ENCODE results near the gene RXRA. TPM values are rescaled to one million over a fixed set of nuclear protein-coding genes. Genes with fewer than 3 reads are reported as not detected.
A peak's percentile ranks its signal among the peaks of the same experiment; 100 is the strongest.

Gene RXRA
- total RNA-seq, 1 donor from 2014 or later: 89.0 TPM

DNA sequence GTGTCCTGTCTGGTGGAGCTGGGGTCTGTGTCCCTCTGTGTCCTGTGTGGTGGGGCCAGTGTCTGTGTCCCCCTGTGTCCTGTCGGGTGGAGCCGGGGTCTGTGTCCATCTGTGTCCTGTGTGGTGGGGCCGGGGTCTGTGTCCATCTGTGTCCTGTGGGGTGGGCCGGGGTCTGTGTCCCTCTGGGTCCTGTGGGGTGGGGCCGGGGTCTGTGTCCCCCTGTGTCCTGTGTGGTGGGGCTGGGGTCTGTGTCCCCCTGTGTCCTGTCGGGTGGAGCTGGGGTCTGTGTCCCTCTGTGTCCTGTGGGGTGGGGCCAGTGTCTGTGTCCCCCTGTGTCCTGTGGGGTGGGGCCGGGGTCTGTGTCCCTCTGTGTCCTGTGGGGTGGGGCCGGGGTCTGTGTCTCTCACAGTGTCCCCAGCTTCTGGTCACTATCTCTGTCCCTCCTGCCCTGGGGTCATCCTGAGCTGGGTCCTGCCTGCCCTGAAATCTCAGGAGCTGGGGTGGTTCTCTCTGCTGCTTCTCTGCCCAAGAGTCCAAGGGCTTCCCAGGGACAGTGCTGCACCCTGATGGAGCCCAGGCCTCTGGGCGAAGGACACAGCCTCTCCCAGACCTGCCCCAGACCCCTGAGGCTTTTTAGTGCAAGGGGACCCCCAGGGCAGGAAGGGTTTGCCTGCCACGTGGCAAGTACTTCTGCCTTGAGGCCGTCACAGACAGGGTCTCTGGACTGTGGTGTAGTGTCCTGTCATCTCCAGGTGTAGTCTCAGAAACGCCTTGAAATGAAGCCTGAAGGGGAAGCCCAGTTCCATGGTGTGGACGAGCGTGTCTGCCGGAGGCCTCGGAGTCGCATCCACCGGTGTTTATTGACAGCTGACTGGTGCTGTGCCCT lies 131.3 kb downstream of the RXRA start:
- no peak for ATAC-seq (ENCODE audit: poor library complexity)
- intact Hi-C loops (cut with DNase I): no loop called here
- DNase-seq: no peak

DNA sequence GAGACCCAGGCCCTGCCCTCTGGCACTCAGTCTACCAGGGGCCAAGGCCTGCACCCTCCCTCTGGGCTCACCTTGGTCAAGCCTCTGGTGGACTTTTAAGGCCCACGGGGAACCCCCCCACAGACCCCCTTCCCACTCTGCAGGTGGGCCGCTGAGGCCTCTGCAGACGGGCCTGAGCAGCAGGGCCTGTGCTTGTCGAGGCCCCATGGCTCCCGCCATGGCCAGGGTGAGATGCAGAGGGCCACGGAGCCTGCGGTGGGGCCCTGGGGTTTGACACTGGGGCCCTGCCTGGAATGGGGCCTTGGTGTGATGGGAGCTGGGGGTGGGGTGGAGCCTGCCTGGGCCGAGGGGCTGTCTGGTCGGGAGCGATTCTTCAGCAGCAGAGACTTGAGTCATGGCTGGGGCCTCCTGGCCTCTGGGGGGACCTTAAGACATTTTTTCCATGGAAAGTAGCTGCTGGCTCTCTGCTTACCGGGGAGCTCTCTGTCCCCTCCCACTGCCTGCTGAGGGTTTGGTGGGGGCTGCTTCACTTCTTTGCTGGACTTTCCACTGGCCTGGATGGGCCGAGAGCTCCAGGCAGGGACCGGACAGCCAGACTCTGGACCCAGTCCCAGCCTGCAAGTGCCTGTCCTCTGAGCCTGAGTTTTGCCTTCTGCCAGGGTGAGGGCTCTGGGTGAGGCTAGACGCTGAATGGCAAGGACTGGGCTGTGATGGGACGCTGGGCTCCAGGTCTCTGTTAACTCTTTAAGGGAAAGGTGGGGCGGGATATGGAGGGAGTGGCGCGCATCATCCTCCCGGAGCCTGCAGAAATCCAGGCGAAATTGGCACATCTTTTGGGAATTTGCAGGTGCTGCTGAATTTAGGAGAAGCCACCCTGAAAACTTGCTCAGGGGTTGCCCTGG lies 132.2 kb downstream of the RXRA start:
- DNase-seq (no peak), ATAC-seq (ENCODE audit: poor library complexity) (peak; percentile 2)
- intact Hi-C loops (cut with DNase I): no loop called here

DNA sequence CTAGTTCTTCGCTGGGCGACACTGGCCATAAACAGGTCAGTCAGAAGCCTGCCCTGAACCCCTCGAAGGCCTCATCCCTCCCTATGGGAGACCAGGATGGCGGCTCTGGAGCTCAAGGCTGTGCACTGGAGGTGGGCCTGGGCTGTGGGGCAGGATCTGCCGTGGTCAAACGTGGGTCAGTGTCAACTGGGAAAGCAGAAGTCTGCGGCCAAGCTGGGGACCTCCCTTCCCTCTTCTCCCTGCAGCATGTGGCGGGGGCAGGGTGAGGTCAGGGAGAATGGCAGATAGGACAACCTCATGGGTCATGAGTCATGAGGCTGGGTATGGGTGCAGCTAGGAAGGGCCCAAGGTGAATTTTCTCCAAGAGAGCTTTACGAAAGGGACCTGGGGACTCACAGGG lies 132.9 kb downstream of the RXRA start:
- intact Hi-C loops (cut with DNase I): no loop called here

DNA sequence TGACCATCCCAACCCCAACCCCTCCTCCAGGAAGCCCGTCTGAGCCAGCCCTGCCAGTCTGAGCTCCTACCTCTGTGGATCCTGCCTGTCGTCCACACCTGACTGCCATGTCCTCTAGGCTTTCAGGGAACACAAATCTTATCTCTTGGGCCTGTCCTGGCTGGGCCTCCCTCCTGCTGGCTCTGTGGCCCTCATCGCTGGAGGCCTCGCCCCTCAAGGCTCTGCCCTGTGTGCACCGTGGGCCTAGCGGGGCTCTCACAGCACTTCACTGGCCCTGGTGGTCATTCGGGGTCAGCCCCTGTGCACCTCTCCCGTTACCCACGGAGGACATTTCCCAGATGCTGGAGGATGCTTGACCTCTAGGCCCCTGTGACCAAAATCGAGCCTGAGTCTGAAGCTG lies 133.3 kb downstream of the RXRA start:
- no peak for DNase-seq
- intact Hi-C loops (cut with DNase I): no loop called here
- ATAC-seq (ENCODE audit: poor library complexity): no peak

More for the DNA sequence above, 132.9 kb downstream of the RXRA start:
- ATAC-seq (ENCODE audit: poor library complexity): no peak
- no peak for DNase-seq

DNA sequence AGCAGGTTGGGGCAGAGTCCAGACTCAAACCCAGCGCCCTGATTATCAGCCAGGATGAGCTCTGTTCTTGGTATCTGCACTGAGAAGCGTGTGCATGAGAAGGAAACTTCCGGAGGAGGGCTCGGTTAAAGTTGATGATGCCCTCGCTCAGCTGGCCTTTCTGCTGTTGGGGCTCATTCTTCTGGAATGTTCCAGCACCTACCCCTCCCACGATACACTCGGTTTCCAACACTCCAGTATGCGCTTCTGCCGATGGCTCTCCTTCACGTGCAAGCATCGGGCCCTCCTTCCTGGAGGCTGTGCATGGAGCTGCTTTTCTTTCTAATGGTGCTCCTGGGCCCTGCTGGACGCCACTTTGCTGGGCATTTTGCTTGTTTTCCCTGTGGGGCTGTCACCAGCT lies 134.0 kb downstream of the RXRA start:
- intact Hi-C loops (cut with DNase I): no loop called here
- ATAC-seq (ENCODE audit: poor library complexity): no peak
- no peak for DNase-seq

DNA sequence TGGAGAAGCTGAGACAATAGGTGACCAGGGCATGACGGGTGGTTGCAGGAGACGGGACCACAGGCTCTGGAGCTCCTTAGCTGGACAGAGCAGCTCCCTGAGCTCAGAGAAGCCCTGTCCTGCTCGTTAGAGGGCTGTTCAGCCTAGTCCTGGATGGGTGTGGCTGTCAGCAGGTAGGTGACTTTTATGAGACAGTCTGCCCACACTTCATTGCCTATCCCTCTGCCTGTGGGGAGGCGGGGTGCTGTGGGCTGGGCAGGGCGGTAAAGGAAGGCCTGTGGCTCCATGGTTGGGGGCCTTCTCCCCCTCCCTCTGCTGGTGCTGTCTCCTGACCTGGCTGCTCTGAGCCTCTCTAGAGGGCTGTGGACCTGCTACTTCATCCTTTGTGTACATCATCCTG lies 134.6 kb downstream of the RXRA start:
- DNase-seq (no peak), ATAC-seq (ENCODE audit: poor library complexity) (no peak)
- intact Hi-C loops (cut with DNase I): no loop called here

DNA sequence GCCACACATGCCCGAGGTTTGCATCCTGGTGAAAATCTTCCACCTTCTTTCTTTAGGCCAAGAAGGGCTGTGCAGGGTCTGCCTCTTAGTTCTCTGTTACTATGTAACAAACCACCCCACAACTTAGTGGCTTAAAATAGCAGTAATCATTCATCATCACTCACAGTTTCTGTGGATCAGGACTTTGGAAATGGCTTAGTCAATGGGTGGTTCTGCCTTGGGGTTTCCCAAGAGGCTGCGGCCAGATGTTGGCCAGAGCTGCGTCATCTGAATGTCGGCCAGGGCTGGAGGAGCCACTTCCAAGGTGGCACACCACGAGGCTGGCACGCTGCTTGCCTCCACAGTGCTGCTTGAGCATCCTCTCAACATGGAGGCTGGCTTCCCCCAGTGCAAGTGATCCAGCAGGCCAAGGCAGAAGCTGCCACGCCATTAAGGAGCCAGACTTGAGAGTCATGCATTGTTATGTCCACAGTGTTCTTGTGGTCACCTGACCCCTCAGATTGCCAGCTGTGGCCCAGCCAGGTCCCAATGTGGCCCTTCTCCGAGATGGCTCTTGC lies 135.2 kb downstream of the RXRA start:
- no peak for ATAC-seq (ENCODE audit: poor library complexity)
- intact Hi-C loops (cut with DNase I): no loop called here
- no peak for DNase-seq

DNA sequence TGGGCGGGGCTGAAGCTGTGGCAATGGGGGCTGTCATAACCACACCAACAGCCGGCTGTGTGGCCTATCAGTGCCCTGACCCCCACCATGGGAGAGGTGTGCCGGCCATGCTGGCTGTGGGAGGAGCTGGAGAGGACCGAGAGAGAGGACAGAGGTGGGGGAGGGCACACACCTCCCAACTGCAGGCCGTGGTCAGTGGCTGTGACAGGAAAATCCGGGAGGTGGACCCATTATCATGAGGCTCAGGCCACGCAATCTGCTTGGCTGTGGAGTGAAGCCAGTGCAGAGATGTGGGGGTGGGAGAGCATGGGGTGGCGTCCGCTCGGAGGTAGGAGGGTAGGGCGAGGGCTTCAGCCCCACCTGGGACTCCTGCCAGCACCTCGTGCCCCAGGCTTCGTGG lies 136.1 kb downstream of the RXRA start:
- intact Hi-C loops (cut with DNase I): no loop called here
- DNase-seq: no peak

DNA sequence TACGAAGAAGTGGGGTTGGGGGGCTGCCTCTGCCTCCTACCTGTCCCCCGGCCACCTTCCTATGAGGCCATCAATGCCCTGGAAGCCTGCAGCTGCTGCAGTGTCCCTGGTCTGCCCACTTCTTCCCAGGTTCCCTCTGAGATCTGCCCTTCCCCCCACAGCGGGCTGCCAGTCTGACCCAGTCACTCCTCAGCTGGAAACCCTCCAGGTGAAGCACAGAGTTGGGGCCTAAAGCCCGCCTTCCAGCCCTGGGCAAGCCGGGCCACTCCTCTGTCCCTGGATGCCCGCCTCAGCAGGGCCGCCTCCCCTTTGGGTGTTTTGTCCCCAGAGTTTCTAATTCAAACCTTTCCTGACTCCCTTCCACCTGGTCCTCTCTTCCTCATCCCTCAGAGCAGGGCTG lies 137.0 kb downstream of the RXRA start:
- intact Hi-C loops (cut with DNase I): no loop called here
- ATAC-seq (ENCODE audit: poor library complexity) (no peak), DNase-seq (no peak)

More for the DNA sequence above, 136.1 kb downstream of the RXRA start:
- no peak for ATAC-seq (ENCODE audit: poor library complexity)

DNA sequence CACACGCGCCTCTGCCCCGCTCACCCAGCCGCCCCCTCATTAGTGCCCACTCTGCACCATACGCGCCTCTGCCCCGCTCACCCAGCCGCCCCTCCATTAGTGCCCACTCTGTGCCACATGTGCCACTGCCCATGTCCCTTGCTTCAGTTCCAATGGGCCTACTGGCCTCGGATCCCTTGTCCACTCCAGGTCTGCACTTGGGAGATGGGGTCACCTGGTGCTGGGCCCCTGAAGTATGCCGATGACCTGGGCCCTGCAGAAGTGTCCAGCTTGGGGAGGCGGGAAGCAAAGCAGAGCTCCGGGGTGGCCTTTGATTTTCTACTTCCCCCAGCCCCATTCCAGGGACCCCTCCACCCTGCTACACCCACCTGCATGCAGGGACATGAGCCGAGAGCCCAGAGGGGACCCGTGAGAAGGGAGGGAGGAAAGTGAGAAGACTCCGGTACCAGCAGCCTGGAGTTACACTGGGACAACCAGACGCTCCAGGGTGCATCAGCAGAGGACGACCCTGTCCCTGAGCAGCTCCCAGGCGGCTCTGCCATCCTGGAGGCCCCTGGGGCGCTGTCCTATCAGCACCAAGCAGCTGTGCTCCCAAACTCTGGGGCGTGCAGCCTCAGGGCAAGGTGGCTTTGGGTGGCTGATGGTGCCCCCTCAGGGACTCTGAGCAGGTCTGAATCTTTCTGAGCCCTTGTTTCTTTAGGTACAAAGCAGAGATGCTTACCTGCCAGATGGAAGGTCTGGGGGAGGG lies 140.8 kb downstream of the RXRA start:
- no peak for ATAC-seq (ENCODE audit: poor library complexity)
- no peak for DNase-seq
- intact Hi-C loops (cut with DNase I): no loop called here

DNA sequence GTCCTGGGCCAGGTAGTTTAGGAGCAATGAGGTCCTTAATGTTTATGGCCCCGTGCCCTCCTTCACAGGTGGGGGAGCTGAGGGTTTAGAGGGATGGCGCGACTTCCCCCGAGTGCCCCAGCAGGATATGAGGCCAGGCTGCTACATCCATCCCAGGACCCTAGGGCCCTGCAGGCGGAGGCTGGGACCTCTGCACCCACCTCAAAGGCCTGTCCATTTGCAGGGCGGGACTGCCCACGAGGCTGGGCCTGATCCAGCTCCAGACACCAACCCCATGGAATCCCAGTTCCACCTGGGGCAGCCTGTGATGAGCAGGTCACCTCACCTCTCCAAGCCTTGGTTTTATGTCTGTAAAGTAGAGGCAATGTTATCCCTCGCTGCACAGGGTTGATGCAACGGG lies 142.1 kb downstream of the RXRA start:
- no peak for ATAC-seq (ENCODE audit: poor library complexity)
- intact Hi-C loops (cut with DNase I): no loop called here
- DNase-seq: no peak

DNA sequence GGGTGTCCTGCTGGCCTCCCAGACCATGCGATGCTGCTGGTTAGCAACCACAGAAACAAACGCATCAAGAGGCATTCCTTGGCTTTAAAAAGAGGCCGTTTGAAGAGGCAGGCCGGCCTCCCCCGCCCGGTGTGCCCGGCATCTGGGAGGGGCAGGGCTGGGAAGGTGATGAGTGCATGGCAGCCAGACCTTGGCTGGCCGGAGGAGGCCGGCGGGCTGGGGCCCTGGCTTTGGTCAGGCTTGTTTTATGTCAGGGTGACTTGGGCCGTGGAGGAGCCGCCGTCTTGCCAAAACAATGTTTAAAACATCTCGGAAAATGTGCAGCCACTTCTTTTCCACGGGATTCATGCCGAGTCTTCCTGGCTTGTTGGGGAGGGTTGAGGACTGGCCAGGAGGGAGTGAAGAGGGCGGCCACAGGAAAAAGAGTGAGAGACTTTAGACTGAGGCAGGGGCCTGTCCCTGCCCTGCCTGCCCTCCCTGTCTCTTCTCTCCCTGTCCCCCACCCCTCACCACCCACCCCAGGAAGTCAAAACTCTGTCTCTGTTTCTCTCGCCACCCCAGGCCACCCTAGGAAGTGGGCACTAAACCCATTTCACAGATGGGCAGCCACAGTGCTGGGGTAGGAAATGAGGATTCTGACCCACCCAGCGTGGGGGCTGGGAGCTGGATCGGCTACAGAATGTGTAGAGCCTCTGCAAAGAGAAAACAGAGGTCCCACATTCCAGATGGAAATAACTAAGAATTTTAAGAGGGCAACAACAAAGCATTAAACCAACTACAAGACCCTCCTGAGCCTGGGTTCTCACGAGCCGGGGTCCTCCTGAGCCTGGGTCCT lies 143.0 kb downstream of the RXRA start:
- intact Hi-C loops (cut with DNase I): no loop called here
- ATAC-seq (ENCODE audit: poor library complexity) (peak; percentile 80), DNase-seq (peak; percentile 74)

DNA sequence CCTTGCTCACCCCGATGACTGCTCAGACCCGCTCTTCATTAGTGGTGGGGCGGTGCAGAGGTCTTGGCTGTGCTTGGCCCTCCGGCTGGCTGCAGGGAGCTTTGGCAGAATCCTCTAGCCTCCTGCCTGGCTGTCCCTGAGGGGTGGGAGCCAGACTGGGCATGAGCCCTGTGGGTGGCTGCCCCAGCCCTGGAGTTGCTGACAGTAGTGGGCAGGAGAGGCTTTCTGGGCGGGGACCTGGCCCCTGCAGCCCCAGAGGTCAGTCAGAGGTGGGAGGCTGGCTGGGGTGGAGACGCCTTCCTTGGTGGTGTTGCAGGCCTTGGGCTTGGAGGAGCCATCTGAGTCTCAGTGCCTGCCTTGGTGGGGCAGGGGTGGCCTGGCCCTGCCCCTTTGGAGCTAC lies 146.0 kb downstream of the RXRA start:
- ATAC-seq (ENCODE audit: poor library complexity) (no peak), DNase-seq (no peak)
- intact Hi-C loops (cut with DNase I): no loop called here

DNA sequence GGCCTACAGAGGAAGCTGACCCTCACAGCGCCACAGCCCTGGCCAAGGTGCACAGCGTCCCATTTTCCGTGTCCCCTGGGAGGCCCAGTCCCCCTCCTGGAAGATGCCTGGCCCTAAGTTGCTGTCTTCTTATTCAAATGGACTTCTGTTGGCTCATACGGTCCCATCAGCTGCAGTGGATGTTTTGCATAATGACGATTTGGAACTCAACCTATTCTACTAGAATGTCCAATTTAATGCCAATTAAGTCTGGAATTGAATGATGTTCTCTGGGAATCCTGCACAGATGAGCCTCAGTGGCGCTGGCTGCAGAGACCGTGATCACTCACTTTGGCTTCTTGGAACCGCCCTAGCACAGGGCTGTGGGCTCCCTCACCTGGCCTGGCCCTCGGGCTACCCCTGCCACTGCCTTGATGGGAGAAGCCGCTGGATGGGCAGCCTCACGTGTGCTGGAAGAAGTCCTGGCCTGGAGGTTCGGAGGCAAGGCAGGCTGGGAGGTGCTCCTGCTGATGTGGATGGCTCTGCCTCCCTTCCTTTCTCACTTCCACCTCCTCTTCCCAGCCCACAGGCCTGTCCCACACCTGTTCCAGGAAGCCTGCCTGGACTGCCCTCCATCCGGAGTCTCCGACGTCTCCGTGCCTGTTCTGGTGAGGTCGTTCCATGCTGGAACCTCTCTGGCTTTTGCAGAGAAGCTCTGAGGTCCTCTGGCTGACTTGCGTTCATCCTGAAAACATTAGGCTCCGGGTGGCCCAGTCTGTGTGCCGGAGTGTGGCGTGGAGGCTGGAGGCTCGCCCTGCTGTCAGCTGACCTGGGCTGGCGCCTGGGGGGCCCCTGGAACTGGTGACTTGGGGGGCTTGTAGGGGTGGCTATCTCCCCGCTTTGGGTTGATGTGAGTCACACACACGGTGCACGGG lies 147.1 kb downstream of the RXRA start:
- ATAC-seq (ENCODE audit: poor library complexity) (no peak), DNase-seq (no peak)
- intact Hi-C loops (cut with DNase I): no loop called here

DNA sequence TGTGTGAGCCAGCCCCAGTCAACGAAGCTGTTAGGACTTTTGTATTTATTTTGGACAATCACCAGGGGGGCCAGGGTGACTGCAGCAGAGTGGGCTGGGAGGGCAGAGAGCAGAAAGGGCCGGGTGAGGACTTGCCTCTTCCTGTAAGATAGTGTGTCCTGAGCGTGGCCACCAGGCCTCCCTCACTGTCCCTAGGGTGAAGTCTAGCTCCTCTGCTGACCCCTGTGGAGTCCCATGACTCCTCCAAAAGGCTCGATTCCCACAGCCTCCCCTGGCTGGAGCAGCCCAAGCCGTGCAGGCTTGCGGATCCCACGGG lies 147.8 kb downstream of the RXRA start:
- ATAC-seq (ENCODE audit: poor library complexity) (peak; percentile 57), DNase-seq (peak; percentile 72)
- intact Hi-C loops (cut with DNase I): no loop called here

DNA sequence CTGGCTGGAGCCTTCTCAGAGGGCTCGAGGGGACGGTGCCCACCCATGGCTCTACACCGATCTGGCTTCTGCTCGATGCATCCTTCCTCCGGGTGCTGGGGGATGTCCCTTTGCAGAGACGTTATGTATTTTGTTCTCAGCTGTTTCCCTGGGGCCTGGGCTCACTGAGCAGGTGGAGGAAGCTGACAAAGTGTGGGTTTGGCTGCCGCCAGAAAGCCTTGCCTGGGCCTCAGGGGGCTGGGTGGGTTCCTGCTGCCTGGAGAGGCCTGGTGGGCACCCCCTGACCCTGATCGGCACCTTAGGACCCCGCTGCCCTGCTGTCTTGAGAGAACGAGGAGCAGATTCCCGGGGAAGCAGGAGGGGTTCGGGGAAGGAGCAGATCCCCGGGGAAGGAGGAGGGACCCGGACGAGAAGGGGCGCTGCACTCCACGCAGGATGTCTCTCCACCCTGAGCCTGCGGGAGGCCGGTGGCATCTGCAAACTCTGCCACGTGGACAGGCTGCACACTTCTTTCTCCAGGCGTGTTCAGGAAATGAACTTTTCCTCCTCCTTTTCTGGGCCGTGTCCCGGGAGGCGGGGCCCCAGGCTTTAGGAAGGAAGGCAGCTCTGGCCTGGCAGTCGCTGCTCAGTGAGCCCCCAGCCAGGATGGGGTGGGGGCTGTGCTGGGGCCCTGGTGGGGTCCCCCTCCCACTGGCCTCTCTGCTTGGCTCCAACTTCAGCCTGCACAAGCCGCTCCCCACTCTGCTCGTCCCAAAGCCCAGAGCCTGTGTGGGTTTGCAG lies 148.9 kb downstream of the RXRA start:
- DNase-seq (peak; percentile 91), ATAC-seq (ENCODE audit: poor library complexity) (peak; percentile 60)
- intact Hi-C loops (cut with DNase I): no loop called here
